ENCODE results near the gene DEAF1. TPM values are rescaled to one million over a fixed set of nuclear protein-coding genes. Genes with fewer than 3 reads are reported as not detected.
A peak's percentile ranks its signal among the peaks of the same experiment; 100 is the strongest.
"Not testable (repeated sequence)": the region's sequence is repeated elsewhere in the genome, so short reads cannot be mapped to it uniquely, and the experiment has no call there.

The DEAF1 gene
- total RNA-seq, 2 donors from 2014 or later, result 15.8 to 28.0 TPM

DNA sequence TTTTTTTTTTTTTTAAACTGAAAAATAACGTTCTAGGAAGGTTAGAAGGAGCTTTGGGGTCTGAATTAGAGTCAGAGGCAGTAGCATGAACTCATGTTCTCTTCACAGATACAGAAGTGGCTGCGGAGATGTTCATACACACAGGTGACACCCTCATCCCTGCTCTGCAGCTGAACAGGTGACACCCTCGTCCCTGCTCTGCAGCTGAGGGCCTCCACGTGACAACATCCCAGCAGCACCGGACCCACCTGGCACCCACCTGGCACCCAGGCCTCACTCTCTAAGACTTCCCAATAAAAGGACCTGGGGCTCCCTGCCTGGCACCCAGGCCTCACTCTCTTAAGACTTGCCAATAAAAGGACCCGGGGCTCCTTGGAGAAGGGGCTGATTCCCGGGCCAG is 38.2 kb downstream of the DEAF1 start:
- intact Hi-C loops (cut with DNase I), result loop anchor here (5.0 kb wide), 1 partner anchor 65 kb away; no protein-coding TSS in a partner anchor
- WGBS, 2 donors, result 83 to 85% methylated on average over 4 to 7 of the region's 7 CpGs
- Histone ChIP-seq H3K4me1 (peaks cover 10% of the 10 kb centered on the region), H3K27ac (no peak overlapping the region), H3K36me3 (replicated peaks in 1 of 2; ENCODE audit: insufficient read depth in 1 of 2, low read depth in 2 of 2) (peaks cover 0 to 5% of the 10 kb centered on the region in 2 donors), H3K4me3 (no peak overlapping the region), H3K9me3 (no peaks in the 10 kb centered on the region), H3K27me3 (no peaks in the 10 kb centered on the region)
- TF ChIP-seq, protein P1, sequence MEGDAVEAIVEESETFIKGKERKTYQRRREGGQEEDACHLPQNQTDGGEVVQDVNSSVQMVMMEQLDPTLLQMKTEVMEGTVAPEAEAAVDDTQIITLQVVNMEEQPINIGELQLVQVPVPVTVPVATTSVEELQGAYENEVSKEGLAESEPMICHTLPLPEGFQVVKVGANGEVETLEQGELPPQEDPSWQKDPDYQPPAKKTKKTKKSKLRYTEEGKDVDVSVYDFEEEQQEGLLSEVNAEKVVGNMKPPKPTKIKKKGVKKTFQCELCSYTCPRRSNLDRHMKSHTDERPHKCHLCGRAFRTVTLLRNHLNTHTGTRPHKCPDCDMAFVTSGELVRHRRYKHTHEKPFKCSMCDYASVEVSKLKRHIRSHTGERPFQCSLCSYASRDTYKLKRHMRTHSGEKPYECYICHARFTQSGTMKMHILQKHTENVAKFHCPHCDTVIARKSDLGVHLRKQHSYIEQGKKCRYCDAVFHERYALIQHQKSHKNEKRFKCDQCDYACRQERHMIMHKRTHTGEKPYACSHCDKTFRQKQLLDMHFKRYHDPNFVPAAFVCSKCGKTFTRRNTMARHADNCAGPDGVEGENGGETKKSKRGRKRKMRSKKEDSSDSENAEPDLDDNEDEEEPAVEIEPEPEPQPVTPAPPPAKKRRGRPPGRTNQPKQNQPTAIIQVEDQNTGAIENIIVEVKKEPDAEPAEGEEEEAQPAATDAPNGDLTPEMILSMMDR (IDR thresholded peaks at IDR 0.05), result no peak
- no peak for TF ChIP-seq POLR2A (IDR thresholded peaks at IDR 0.05)
- DNase-seq (no peak), ATAC-seq (no peak)

- no peaks in the 10 kb centered on the region for H3K27me3 ChIP-seq
- 90 to 94% methylated on average over 11 to 14 of the region's 14 CpGs for WGBS, 2 donors
- ATAC-seq (no peak), DNase-seq (no peak)
- intact Hi-C loops (cut with DNase I), result loop anchor here (5.0 kb wide), 1 partner anchor 66 kb away; no protein-coding TSS in a partner anchor
- H3K9me3 ChIP-seq, result no peaks in the 10 kb centered on the region
- H3K4me1 ChIP-seq, result peaks cover 10% of the 10 kb centered on the region
- H3K36me3 ChIP-seq (replicated peaks in 1 of 2; ENCODE audit: insufficient read depth in 1 of 2, low read depth in 2 of 2), result peaks cover 0 to 5% of the 10 kb centered on the region in 2 donors
- no peak overlapping the region for H3K4me3 ChIP-seq
- TF ChIP-seq, protein P1 (IDR thresholded peaks at IDR 0.05), result no peak
- no peak for TF ChIP-seq POLR2A (IDR thresholded peaks at IDR 0.05)
- H3K27ac ChIP-seq, result no peak overlapping the region
Observed at GRCh38 chr11:656426-656825, 38.6 kb downstream of the DEAF1 start.

DNA sequence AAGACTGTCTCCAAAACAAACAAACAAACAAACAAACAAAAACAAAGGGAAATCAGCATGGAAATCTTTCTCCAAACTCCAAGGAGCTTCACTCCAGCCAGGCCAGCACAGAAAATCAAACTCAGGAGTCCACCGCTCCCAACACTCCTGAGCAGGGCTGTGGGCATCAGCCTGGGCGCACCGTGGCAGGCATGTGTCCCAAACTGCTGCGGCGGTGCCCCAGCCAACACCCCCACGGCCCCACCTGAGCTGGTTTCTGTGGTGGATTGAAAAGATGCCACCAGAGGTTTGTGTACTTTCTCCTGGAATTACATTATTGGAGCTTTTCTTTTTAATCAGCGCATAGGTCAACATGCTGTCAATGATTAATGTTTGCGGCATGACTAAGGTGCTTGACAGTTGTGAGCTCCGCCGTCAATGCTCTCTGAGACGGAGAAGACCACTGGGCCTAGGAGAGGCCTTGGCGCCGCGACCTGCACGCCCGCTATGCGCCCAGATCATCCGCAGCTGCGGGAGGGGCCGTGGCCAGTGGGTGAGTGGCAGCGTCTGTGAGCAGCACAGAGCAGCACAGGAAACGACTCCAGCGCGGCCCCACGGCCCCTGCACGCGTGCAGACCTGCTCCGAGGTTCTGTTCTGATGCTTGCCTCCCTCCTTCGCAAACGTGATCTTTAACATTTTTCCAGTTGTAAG is 39.8 kb downstream of the DEAF1 start:
- TF ChIP-seq, protein P1 (IDR thresholded peaks at IDR 0.05), result no peak
- Histone ChIP-seq H3K4me3 (no peak overlapping the region), H3K36me3 (replicated peaks in 1 of 2; ENCODE audit: insufficient read depth in 1 of 2, low read depth in 2 of 2) (peaks cover 0 to 5% of the 10 kb centered on the region in 2 donors), H3K27ac (peak overlapping the region in 1 of 4 donors; percentile 28), H3K4me1 (peaks cover 10% of the 10 kb centered on the region), H3K27me3 (no peaks in the 10 kb centered on the region), H3K9me3 (no peaks in the 10 kb centered on the region)
- WGBS, 2 donors, result 32 to 41% methylated on average over 14 to 30 of the region's 30 CpGs
- DNase-seq (peak in 3 of 4 donors; percentile 44 to 53 (median 48)), ATAC-seq (peak; percentile 81)
- intact Hi-C loops (cut with DNase I), result loop anchor here (5.0 kb wide), 1 partner anchor 67 kb away; no protein-coding TSS in a partner anchor

GRCh38 chr11:654444-654843 is 40.6 kb downstream of the DEAF1 start:
- WGBS, 2 donors, result 94 to 97% methylated on average over 6 to 12 of the region's 12 CpGs
- H3K27me3 ChIP-seq; H3K4me3 ChIP-seq; intact Hi-C loops (cut with DNase I); ATAC-seq; H3K36me3 ChIP-seq (replicated peaks in 1 of 2; ENCODE audit: insufficient read depth in 1 of 2, low read depth in 2 of 2); H3K9me3 ChIP-seq; DNase-seq; H3K27ac ChIP-seq: not testable (repeated sequence)
- H3K4me1 ChIP-seq, result peaks cover 10% of the 10 kb centered on the region

DNA sequence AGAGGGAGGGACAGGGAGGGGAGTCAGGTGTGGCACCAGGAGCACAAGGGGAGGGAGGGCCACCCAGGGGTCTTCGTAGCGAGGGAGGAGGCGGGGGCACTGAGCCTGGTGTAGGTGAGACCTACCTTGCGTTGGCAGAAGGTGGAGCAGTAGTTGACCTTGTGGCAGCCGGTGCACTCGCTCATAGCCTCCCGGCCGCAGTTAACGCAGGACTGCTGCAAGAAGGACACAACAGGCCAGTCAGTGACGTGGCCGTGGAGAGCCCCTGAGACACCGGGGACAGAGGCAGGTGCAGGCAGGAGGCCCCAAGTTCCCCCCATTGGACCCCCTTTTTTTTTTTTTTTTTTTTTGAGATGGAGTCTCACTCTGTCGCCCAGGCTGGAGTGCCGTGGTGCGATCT is 41.2 kb downstream of the DEAF1 start:
- intact Hi-C loops (cut with DNase I), result no loop called here
- no peak for TF ChIP-seq POLR2A (IDR thresholded peaks at IDR 0.05)
- TF ChIP-seq, protein P1 (IDR thresholded peaks at IDR 0.05), result no peak
- ATAC-seq, result no peak
- WGBS, 2 donors, result 86 to 93% methylated on average over 6 to 14 of the region's 15 CpGs
- H3K36me3 ChIP-seq (replicated peaks in 1 of 2; ENCODE audit: insufficient read depth in 1 of 2, low read depth in 2 of 2), result peaks cover 0 to 5% of the 10 kb centered on the region in 2 donors
- peaks cover 10% of the 10 kb centered on the region for H3K4me1 ChIP-seq
- no peak overlapping the region for H3K27ac ChIP-seq
- H3K9me3 ChIP-seq, result no peaks in the 10 kb centered on the region
- no peak overlapping the region for H3K4me3 ChIP-seq
- no peaks in the 10 kb centered on the region for H3K27me3 ChIP-seq
- DNase-seq, result no peak

DNA sequence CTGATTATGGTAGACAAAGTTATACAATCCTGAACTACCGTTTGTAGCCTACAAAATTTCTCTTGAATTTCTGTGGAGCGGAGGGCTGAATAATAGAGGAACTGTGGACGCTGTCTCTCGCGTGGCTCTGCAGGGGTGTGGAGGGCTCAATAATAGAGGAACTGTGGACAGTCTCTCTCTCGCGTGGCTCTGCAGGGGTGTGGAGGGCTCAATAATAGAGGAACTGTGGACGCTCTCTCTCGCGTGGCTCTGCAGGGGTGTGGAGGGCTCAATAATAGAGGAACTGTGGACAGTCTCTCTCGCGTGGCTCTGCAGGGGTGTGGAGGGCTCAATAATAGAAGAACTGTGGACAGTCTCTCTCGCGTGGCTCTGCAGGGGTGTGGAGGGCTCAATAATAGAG is 41.9 kb downstream of the DEAF1 start:
- intact Hi-C loops (cut with DNase I); H3K36me3 ChIP-seq (replicated peaks in 1 of 2; ENCODE audit: insufficient read depth in 1 of 2, low read depth in 2 of 2): not testable (repeated sequence)

More for the DNA sequence above, 41.9 kb downstream of the DEAF1 start:
- H3K27ac ChIP-seq, H3K4me3 ChIP-seq, DNase-seq, H3K9me3 ChIP-seq, ATAC-seq, H3K27me3 ChIP-seq: not testable (repeated sequence)
- H3K4me1 ChIP-seq, result peaks cover 10% of the 10 kb centered on the region
- 86 to 93% methylated on average over 14 of the region's 14 CpGs for WGBS, 2 donors

Measured in body of pancreas (tissue), 4 donors.